Measurements from ENCODE around the gene TFF3. TPM values are rescaled to one million over a fixed set of nuclear protein-coding genes. Genes with fewer than 3 reads are reported as not detected.

Gene TFF3
- total RNA-seq, 2 experiments from 2014 or later = not detected

DNA sequence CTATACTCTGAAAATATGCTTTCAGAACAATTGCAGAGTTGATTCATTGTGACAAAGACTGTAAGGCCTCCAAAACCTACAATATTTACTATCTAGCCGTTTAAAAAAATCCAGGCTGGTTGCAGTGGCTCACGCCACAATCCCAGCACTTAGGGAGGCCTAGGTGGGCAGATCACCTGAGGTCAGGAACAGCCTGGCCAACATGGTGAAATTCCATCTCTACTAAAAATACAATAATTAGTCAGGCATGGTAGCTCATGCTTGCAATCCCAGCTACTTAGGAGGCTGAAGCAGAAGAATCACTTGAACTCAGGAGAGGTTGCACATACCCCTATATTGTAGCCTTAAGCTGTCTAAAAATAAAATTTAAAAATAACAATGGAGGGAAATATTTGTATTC is 40.8 kb upstream of the TFF3 start:
- Histone ChIP-seq H4K20me1 (ENCODE audit: insufficient read depth, low read length) (no peaks in the 10 kb centered on the region), H3K79me2 (ENCODE audit: insufficient read depth, low read depth, low read length) (no peaks in the 10 kb centered on the region), H3K36me3 (ENCODE audit: insufficient read depth, low read length) (no peaks in the 10 kb centered on the region), H3K27ac (ENCODE audit: low read depth, low read length, poor library complexity, severe bottlenecking) (no peak overlapping the region), H3K4me3 (ENCODE audit: low read depth, low read length, poor library complexity, severe bottlenecking) (no peak overlapping the region), H2AFZ (ENCODE audit: low read length) (no peak overlapping the region), H3K9me2 (ENCODE audit: insufficient read depth, low read length) (no peaks in the 10 kb centered on the region), H3K9me3 (ENCODE audit: low read length) (peaks cover 12% of the 10 kb centered on the region; the same call in 1 of the 2 replicates), H3K4me1 (ENCODE audit: insufficient read depth, low read length, poor library complexity, severe bottlenecking) (no peaks in the 10 kb centered on the region), H3K4me2 (ENCODE audit: low read length) (no peak overlapping the region)
- TF ChIP-seq CTCF (conservative IDR thresholded peaks at IDR 0.05; ENCODE audit: low read length) (no peak), EZH2phosphoT487 (IDR thresholded peaks at IDR 0.05; ENCODE audit: borderline replicate concordance, low read depth, low read length) (no peak)
- CTCF ChIA-PET (ENCODE audit: unreplicated experiment) = no interaction called here
- POLR2A ChIA-PET = no interaction called here
- no TSS peak for BruUV-seq (replicated peaks)
- intact Hi-C loops (cut with micrococcal nuclease; ENCODE audit: unreplicated experiment) = no loop called here
- DNase-seq (ENCODE audit: low spot score) = no peak

- Histone ChIP-seq H3K9me2 (ENCODE audit: insufficient read depth, low read length) (no peaks in the 10 kb centered on the region), H2AFZ (ENCODE audit: low read length) (no peak overlapping the region), H4K20me1 (ENCODE audit: insufficient read depth, low read length) (no peaks in the 10 kb centered on the region), H3K4me2 (ENCODE audit: low read length) (no peak overlapping the region), H3K4me1 (ENCODE audit: insufficient read depth, low read length, poor library complexity, severe bottlenecking) (no peaks in the 10 kb centered on the region), H3K27ac (ENCODE audit: low read depth, low read length, poor library complexity, severe bottlenecking) (no peak overlapping the region), H3K9me3 (ENCODE audit: low read length) (peaks cover 4% of the 10 kb centered on the region; the same call in 1 of the 2 replicates), H3K36me3 (ENCODE audit: insufficient read depth, low read length) (no peaks in the 10 kb centered on the region), H3K79me2 (ENCODE audit: insufficient read depth, low read depth, low read length) (no peaks in the 10 kb centered on the region), H3K4me3 (ENCODE audit: low read depth, low read length, poor library complexity, severe bottlenecking) (no peak overlapping the region)
- CTCF ChIA-PET (ENCODE audit: unreplicated experiment) = no interaction called here
- no peak for DNase-seq (ENCODE audit: low spot score)
- TF ChIP-seq CTCF (conservative IDR thresholded peaks at IDR 0.05; ENCODE audit: low read length) (no peak), EZH2phosphoT487 (IDR thresholded peaks at IDR 0.05; ENCODE audit: borderline replicate concordance, low read depth, low read length) (no peak)
- POLR2A ChIA-PET = interaction anchor here (0.7 kb wide), 1 partner anchor 267 kb away, joined by 3 read pairs; no protein-coding TSS in a partner anchor
- BruUV-seq (replicated peaks) = no TSS peak
- intact Hi-C loops (cut with micrococcal nuclease; ENCODE audit: unreplicated experiment) = no loop called here
These were observed 38.4 kb upstream of the TFF3 start for GRCh38 chr21:42353623-42354022.

- ChIA-PET POLR2A (no interaction called here), CTCF (ENCODE audit: unreplicated experiment) (no interaction called here)
- Histone ChIP-seq H3K79me2 (ENCODE audit: insufficient read depth, low read depth, low read length) (no peaks in the 10 kb centered on the region), H3K9me3 (ENCODE audit: low read length) (peaks cover 4% of the 10 kb centered on the region; the same call in 1 of the 2 replicates), H3K27ac (ENCODE audit: low read depth, low read length, poor library complexity, severe bottlenecking) (no peak overlapping the region), H3K4me3 (ENCODE audit: low read depth, low read length, poor library complexity, severe bottlenecking) (no peak overlapping the region), H3K4me2 (ENCODE audit: low read length) (no peak overlapping the region), H2AFZ (ENCODE audit: low read length) (no peak overlapping the region), H4K20me1 (ENCODE audit: insufficient read depth, low read length) (no peaks in the 10 kb centered on the region), H3K9me2 (ENCODE audit: insufficient read depth, low read length) (no peaks in the 10 kb centered on the region), H3K36me3 (ENCODE audit: insufficient read depth, low read length) (no peaks in the 10 kb centered on the region), H3K4me1 (ENCODE audit: insufficient read depth, low read length, poor library complexity, severe bottlenecking) (no peaks in the 10 kb centered on the region)
- intact Hi-C loops (cut with micrococcal nuclease; ENCODE audit: unreplicated experiment) = no loop called here
- BruUV-seq (replicated peaks) = no TSS peak
- no peak for TF ChIP-seq EZH2phosphoT487 (IDR thresholded peaks at IDR 0.05; ENCODE audit: borderline replicate concordance, low read depth, low read length)
- no peak for TF ChIP-seq CTCF (conservative IDR thresholded peaks at IDR 0.05; ENCODE audit: low read length)
- no peak for DNase-seq (ENCODE audit: low spot score)
These were observed 37.4 kb upstream of the TFF3 start for GRCh38 chr21:42352441-42353095.
